ENCODE results near the gene NPLOC4. TPM values are rescaled to one million over a fixed set of nuclear protein-coding genes. Genes with fewer than 3 reads are reported as not detected.

Gene NPLOC4
- total RNA-seq, 1 experiment from 2014 or later, result 83.9 TPM

DNA sequence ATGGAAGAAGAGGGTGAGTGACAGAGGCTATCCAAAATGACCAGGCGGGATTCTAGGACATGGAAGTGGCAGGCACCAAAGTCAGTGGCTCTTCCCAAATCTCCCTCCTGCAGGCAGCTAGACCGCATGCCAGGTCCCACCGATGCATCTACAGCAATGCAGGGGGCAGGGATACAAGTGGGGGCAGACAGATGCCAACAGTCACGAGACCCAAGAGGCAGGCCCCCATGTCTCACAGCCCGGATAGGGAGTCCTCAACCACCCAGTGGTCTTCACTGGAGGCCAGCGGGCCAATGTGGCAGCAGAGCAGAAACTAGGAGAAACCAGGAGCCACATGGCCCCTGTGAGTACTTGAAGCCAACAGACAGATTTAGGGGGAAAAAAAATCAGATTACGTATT, 20.0 kb downstream of the NPLOC4 start:
- Mint-ChIP-seq H3K4me1 (ENCODE audit: insufficient read depth, unreplicated experiment) (no peaks in the 10 kb centered on the region), H3K27ac (ENCODE audit: low read depth, unreplicated experiment) (no peak overlapping the region), H3K9me3 (ENCODE audit: unreplicated experiment) (no peaks in the 10 kb centered on the region), H3K36me3 (ENCODE audit: insufficient read depth, unreplicated experiment) (peaks cover 81% of the 10 kb centered on the region), H3K4me3 (ENCODE audit: unreplicated experiment) (no peak overlapping the region), H3K27me3 (ENCODE audit: insufficient read depth, unreplicated experiment) (no peaks in the 10 kb centered on the region)
- TF ChIP-seq, protein P1, sequence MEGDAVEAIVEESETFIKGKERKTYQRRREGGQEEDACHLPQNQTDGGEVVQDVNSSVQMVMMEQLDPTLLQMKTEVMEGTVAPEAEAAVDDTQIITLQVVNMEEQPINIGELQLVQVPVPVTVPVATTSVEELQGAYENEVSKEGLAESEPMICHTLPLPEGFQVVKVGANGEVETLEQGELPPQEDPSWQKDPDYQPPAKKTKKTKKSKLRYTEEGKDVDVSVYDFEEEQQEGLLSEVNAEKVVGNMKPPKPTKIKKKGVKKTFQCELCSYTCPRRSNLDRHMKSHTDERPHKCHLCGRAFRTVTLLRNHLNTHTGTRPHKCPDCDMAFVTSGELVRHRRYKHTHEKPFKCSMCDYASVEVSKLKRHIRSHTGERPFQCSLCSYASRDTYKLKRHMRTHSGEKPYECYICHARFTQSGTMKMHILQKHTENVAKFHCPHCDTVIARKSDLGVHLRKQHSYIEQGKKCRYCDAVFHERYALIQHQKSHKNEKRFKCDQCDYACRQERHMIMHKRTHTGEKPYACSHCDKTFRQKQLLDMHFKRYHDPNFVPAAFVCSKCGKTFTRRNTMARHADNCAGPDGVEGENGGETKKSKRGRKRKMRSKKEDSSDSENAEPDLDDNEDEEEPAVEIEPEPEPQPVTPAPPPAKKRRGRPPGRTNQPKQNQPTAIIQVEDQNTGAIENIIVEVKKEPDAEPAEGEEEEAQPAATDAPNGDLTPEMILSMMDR (IDR thresholded peaks at IDR 0.05; ENCODE audit: unreplicated experiment), result no peak
- CTCF ChIA-PET, result no interaction called here
- intact Hi-C loops (cut with micrococcal nuclease), result no loop called here
- BruUV-seq (replicated peaks), result no TSS peak
- DNase-seq (ENCODE audit: unreplicated experiment), result no peak
- POLR2A ChIA-PET, result no interaction called here

DNA sequence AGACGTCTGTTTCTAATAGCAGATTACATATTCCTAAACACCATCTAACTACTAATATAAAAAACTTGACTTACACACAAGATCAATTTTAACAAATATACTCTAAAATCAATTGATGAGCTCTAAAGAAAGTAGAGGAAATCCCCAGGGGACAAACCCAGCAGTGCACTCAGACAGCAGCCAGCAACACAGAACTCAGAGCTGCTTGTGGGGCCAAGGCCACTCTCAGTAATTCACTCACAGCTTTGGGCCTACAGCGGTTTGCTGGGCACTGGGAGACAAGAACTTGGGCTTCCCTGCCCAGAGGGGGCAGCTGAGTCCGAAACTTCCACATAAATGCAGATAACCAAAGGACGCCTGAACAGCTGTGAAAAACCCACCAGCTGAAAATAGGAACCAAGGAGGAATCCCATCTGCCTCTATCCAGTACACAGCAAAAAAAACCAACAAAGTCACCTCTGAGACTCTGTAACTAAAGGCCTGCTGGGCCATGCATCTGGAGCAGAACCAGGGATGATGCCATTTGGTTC, 21.4 kb downstream of the NPLOC4 start:
- H3K36me3 Mint-ChIP-seq (ENCODE audit: insufficient read depth, unreplicated experiment), result peaks cover 76% of the 10 kb centered on the region
- CTCF ChIA-PET, result no interaction called here

DNA sequence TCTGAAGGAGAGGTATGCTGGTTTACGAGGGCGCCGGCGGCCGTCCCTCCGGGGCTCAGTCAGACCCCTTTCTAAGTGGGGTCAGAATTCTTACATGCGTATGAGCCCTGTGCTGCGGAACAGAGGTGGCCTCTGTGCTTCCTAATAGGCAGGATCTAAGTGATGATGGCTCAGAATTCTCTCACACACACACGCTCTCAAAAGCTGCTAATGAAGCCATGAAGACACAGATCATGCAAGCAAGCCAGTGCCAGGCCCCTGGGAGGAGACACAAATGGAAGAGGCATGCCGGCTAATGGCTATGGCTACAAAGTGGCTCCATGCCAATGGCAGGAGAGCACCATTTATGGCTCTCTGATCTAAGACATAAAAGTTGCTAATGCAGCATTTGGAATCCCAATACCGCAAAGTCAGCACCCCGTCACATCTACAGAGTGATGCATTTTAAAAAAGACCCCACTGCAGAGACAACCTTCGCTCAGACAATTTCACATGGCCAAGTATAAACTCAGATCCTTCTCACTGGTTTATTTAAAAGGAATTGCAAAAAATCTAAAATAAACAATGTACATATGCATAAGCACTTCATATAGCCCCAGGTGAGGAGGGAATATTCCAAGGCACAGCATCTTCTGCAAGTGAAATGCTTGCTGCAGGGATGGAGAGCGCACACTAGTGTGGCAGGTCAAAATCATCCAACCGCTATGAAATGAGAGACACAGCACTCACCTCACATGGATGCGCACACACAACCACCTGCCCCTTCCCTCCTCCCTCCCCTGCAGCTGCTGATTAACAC, 24.5 kb downstream of the NPLOC4 start:
- POLR2A ChIA-PET, result no interaction called here
- Mint-ChIP-seq H3K27ac (ENCODE audit: low read depth, unreplicated experiment) (no peak overlapping the region), H3K9me3 (ENCODE audit: unreplicated experiment) (no peaks in the 10 kb centered on the region), H3K36me3 (ENCODE audit: insufficient read depth, unreplicated experiment) (peaks cover 86% of the 10 kb centered on the region), H3K4me3 (ENCODE audit: unreplicated experiment) (no peak overlapping the region), H3K4me1 (ENCODE audit: insufficient read depth, unreplicated experiment) (no peaks in the 10 kb centered on the region), H3K27me3 (ENCODE audit: insufficient read depth, unreplicated experiment) (no peaks in the 10 kb centered on the region)
- CTCF ChIA-PET, result interaction anchor here (0.6 to 1.5 kb wide), 3 partner anchors 9 to 47 kb away, joined by 3 to 4 read pairs (median 3); no protein-coding TSS in a partner anchor
- no peak for DNase-seq (ENCODE audit: unreplicated experiment)
- TF ChIP-seq, protein P1 (IDR thresholded peaks at IDR 0.05; ENCODE audit: unreplicated experiment), result no peak
- intact Hi-C loops (cut with micrococcal nuclease), result no loop called here
- BruUV-seq (replicated peaks), result no TSS peak

More for the DNA sequence above, 21.4 kb downstream of the NPLOC4 start:
- Mint-ChIP-seq H3K27ac (ENCODE audit: low read depth, unreplicated experiment) (no peak overlapping the region), H3K4me1 (ENCODE audit: insufficient read depth, unreplicated experiment) (no peaks in the 10 kb centered on the region), H3K27me3 (ENCODE audit: insufficient read depth, unreplicated experiment) (no peaks in the 10 kb centered on the region), H3K9me3 (ENCODE audit: unreplicated experiment) (no peaks in the 10 kb centered on the region), H3K4me3 (ENCODE audit: unreplicated experiment) (no peak overlapping the region)
- TF ChIP-seq, protein P1 (IDR thresholded peaks at IDR 0.05; ENCODE audit: unreplicated experiment), result no peak
- POLR2A ChIA-PET, result interaction anchor here (0.6 kb wide), 1 partner anchor 89 kb away, joined by 3 read pairs; no protein-coding TSS in a partner anchor
- no peak for DNase-seq (ENCODE audit: unreplicated experiment)
- intact Hi-C loops (cut with micrococcal nuclease), result no loop called here
- no TSS peak for BruUV-seq (replicated peaks)

DNA sequence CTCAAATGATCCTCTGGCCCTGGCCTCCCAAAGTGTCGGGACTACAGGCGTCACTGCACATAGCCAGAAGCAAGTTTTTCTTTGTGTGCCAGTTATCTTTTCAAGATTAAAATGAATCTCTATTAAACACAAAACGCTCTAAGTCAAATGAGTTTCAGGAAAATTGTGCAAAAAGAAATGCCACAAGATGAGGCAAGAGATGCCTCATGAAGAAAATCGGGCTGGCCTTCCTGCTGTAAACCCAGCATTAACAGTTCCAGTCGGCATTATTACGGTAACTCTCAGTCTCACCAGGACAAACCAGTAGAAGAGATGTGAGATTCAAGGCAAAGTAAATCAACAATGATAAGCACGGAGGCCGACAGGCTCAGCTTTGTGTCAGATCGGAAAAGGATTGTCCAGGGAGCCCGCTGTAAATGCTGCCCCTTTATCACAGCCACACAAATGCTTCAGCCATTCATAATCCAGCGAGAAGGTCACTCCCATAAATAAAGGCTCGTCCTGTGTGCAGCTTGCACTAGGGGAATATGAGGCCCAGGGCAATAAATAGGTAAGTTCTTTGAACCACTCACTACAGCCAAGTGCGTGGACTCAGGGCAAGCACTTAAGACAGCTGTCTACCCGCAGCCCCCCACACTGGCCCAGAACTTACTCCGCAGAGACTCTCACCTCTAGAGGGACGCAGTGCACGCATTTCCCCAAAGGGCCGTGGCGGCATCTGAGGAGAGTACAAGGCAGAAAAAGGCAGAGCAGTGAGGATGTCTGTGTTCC, 27.2 kb downstream of the NPLOC4 start:
- Mint-ChIP-seq H3K36me3 (ENCODE audit: insufficient read depth, unreplicated experiment) (peaks cover 87% of the 10 kb centered on the region), H3K9me3 (ENCODE audit: unreplicated experiment) (no peaks in the 10 kb centered on the region), H3K27me3 (ENCODE audit: insufficient read depth, unreplicated experiment) (no peaks in the 10 kb centered on the region), H3K4me3 (ENCODE audit: unreplicated experiment) (no peak overlapping the region), H3K4me1 (ENCODE audit: insufficient read depth, unreplicated experiment) (no peaks in the 10 kb centered on the region), H3K27ac (ENCODE audit: low read depth, unreplicated experiment) (no peak overlapping the region)
- TF ChIP-seq, protein P1 (IDR thresholded peaks at IDR 0.05; ENCODE audit: unreplicated experiment), result no peak
- intact Hi-C loops (cut with micrococcal nuclease), result no loop called here
- CTCF ChIA-PET, result interaction anchor here (0.7 to 1.1 kb wide), 2 partner anchors 9 to 300 kb away, joined by 3 to 4 read pairs; no protein-coding TSS in a partner anchor
- BruUV-seq (replicated peaks), result no TSS peak
- DNase-seq (ENCODE audit: unreplicated experiment), result no peak
- POLR2A ChIA-PET, result interaction anchor here (1.4 kb wide), 1 partner anchor 17 kb away, joined by 3 read pairs; no protein-coding TSS in a partner anchor
